GM12878 (cell line): Measurements from ENCODE around the gene S1PR2. TPM values are rescaled to one million over a fixed set of nuclear protein-coding genes. Genes with fewer than 3 reads are reported as not detected.

Experiments used
- IRF3 ChIP-seq: fragments of 450-650 bp; IDR thresholded peaks from 2 replicates; pipeline ENCODE4 v1.6.1; 2014; ENCODE audit warnings: mild to moderate bottlenecking
- MAX ChIP-seq: IDR thresholded peaks from 2 replicates; pipeline ENCODE4 v1.6.1; 2012; ENCODE audit warnings: low read depth, low read length, improper control_type of control experiment
- MEF2A ChIP-seq: IDR thresholded peaks from 2 replicates; pipeline ENCODE4 v1.6.1; 2011; ENCODE audit warnings: low read depth, mild to moderate bottlenecking, low read length, moderate library complexity; ENCODE audit not compliant: insufficient read depth
- POLR2AphosphoS2 ChIP-seq: IDR thresholded peaks from 2 replicates; pipeline ENCODE4 v1.6.1; 2011; ENCODE audit warnings: low read depth, mild to moderate bottlenecking, low read length, improper control_type of control experiment, moderate library complexity
- RBBP5 ChIP-seq: fragments of 200-600 bp; sonication (generic); conservative IDR thresholded peaks from 2 replicates; pipeline ENCODE4 v1.6.1; 2016
- RELA ChIP-seq: fragments of 450-650 bp; IDR thresholded peaks from 2 replicates; pipeline ENCODE4 v1.8.0; 2014; ENCODE audit warnings: borderline replicate concordance; ENCODE audit not compliant: partially characterized antibody
- SMAD1 ChIP-seq: fragments of 450-650 bp; IDR thresholded peaks from 2 replicates; pipeline ENCODE4 v1.6.1; 2018; ENCODE audit warnings: mild to moderate bottlenecking, low read depth; ENCODE audit not compliant: partially characterized antibody
- ZNF687 ChIP-seq: fragments of 450-650 bp; IDR thresholded peaks from 2 replicates; pipeline ENCODE4 v1.6.1; 2017; ENCODE audit warnings: mild to moderate bottlenecking, moderate library complexity
- polyA plus RNA-seq, 11 experiments: library from polyadenylated mRNA; depleted of rRNA in 4 of 11; unstranded in 6 of 11; stranded (reverse) in 5 of 11; fragments of >200 nt; fragmentation: Nextera tagmentation in 4 of 11; fragmentation: Illumina TruSeq in 1 of 11; extraction: Ambion mirVana in 4 of 11; extraction: Trizol in 1 of 11; gene quantifications; 1 replicate in 1 of 11; 2 replicates in 10 of 11; pipeline versions ENCODE4 v1.2.1 to v1.2.3, GENCODE V29; 2011 to 2016; ENCODE audit warnings: inconsistent platforms in 2 of 11, missing spikeins in 2 of 11, low read depth in 1 of 11
- total RNA-seq, 4 experiments: library from RNA; depleted of rRNA in 3 of 4; stranded (reverse); fragments of >200 nt in 3 of 4; fragmentation: Illumina TruSeq in 1 of 4; extraction: Trizol in 1 of 4; gene quantifications; 2 replicates each; pipeline versions ENCODE4 v1.2.1 to v1.2.3, GENCODE V29; 2013 to 2021

S1PR2 gene
- total and polyA plus RNA-seq, 10 of the 15 experiments (the other 5 are each of a cell fraction or from before 2014, with no cell fraction given): 4.9 to 26.8 (median 11.6) TPM

- TF ChIP-seq ZNF687 (no peak), POLR2AphosphoS2 (no peak), SMAD1 (no peak), MAX (no peak), RBBP5 (no peak), IRF3 (no peak), RELA (no peak), MEF2A (no peak)
- TF ChIP-seq, all 136 proteins: peak for 0
Observed at GRCh38 chr19:10256970-10257615, 26.0 kb upstream of the S1PR2 start (continued).
